HFF-Myc (cell line): Measurements from ENCODE around the gene NCAPD3.

Source experiments
- DNase-seq: peaks from one replicate; pipeline ENCODE4 v3.0.0-alpha.2; 2011; ENCODE audit warnings: low read depth; ENCODE audit errors: extremely low read depth
- H3K4me3 ChIP-seq: replicated peaks from 2 replicates; pipeline ENCODE4 v1.5.1; 2011; ENCODE audit warnings: low read depth, mild to moderate bottlenecking, control low read depth, low read length
- CTCF ChIP-seq: IDR thresholded peaks from 2 replicates; pipeline ENCODE4 v1.5.1; 2012; ENCODE audit warnings: mild to moderate bottlenecking, low read depth, low read length, control low read depth; ENCODE audit errors: missing control alignments

Gene NCAPD3

GRCh38 chr11:134267461-134267860 lies 43.7 kb upstream of the NCAPD3 start:
- H3K4me3 ChIP-seq, result no peak overlapping the region
- TF ChIP-seq CTCF, result no peak
- DNase-seq, result no peak

- TF ChIP-seq CTCF, result no peak
- no peak for DNase-seq
- no peak overlapping the region for H3K4me3 ChIP-seq
These were observed 43.1 kb upstream of the NCAPD3 start for GRCh38 chr11:134266841-134267251.

GRCh38 chr11:134266440-134266839 lies 42.7 kb upstream of the NCAPD3 start:
- no peak for DNase-seq
- H3K4me3 ChIP-seq, result no peak overlapping the region
- no peak for TF ChIP-seq CTCF

- no peak overlapping the region for H3K4me3 ChIP-seq
- DNase-seq, result no peak
- TF ChIP-seq CTCF, result no peak
These were observed 41.4 kb upstream of the NCAPD3 start for GRCh38 chr11:134264966-134265764.

GRCh38 chr11:134261626-134262488 lies 38.1 kb upstream of the NCAPD3 start:
- peak; percentile 65 for TF ChIP-seq CTCF

GRCh38 chr11:134260983-134261382 lies 37.2 kb upstream of the NCAPD3 start:
- H3K4me3 ChIP-seq, result no peak overlapping the region
- no peak for DNase-seq
- no peak for TF ChIP-seq CTCF

More at GRCh38 chr11:134261626-134262488, 38.1 kb upstream of the NCAPD3 start:
- no peak for DNase-seq
- no peak overlapping the region for H3K4me3 ChIP-seq
